DOHH2 (cell line): Measurements from ENCODE around the gene UPK1B.

ENCODE experiments used
- EZH2phosphoT487 ChIP-seq: fragments of 200-600 bp; sonication (generic); IDR thresholded peaks from 2 replicates; pipeline ENCODE4 v1.6.1; 2017; ENCODE audit warnings: borderline replicate concordance, mild to moderate bottlenecking, antibody characterized with exemption, low read length, moderate library complexity, mixed read lengths
- TF ChIP-seq, protein P1 (sequence below): fragments of 200-600 bp; sonication (generic); IDR thresholded peaks from one replicate; pipeline ENCODE4 v1.5.1; 2014; ENCODE audit warnings: antibody characterized with exemption, mild to moderate bottlenecking, low read depth, low read length; ENCODE audit not compliant: poor library complexity, severe bottlenecking

DNA sequence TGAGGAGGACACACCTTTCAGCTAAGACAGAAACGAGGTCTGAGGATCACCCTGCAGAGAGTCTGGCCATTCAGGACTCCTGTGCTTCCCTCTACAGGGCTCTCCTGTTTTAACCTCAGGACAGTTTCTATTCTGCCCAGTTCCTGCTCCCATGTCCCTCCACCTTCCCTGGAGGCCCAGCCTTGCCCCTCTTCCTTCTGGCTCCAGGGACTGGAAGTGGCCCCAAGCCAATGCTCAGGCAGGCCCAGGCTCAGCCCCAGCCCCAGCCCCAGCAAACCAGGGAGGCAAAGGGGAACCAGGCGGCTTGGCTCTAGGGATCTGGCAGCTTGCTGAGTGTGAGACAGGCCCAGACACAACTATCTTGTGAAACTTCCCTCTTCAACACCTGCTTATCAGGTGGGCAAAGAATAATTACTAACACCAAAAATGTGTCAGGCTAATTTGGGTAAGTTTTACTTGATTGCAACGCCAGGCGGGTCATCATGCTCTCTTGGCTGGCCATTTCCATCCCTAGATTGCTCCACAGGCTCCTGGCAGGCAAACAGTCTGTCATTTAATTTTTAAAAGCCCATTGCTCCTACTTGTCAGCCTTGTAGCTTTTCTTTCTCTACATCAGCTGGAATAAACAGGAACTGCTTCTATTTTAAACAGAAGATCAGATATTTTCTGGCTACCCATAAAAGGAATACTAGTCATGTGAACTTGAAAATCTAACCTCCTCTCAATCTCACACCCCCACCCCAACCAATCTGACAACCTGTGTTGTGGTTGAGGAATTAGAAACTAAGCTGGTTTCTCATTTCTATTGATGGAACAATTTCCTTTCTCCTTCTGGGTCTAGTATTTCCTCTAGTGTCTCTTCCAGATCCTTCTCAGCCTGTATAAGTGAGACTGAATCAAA, 33.5 kb downstream of the UPK1B start:
- TF ChIP-seq, protein P1, sequence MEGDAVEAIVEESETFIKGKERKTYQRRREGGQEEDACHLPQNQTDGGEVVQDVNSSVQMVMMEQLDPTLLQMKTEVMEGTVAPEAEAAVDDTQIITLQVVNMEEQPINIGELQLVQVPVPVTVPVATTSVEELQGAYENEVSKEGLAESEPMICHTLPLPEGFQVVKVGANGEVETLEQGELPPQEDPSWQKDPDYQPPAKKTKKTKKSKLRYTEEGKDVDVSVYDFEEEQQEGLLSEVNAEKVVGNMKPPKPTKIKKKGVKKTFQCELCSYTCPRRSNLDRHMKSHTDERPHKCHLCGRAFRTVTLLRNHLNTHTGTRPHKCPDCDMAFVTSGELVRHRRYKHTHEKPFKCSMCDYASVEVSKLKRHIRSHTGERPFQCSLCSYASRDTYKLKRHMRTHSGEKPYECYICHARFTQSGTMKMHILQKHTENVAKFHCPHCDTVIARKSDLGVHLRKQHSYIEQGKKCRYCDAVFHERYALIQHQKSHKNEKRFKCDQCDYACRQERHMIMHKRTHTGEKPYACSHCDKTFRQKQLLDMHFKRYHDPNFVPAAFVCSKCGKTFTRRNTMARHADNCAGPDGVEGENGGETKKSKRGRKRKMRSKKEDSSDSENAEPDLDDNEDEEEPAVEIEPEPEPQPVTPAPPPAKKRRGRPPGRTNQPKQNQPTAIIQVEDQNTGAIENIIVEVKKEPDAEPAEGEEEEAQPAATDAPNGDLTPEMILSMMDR = no peak
- no peak for TF ChIP-seq EZH2phosphoT487
